ENCODE data around the gene ATG101. TPM values are rescaled to one million over a fixed set of nuclear protein-coding genes. Genes with fewer than 3 reads are reported as not detected.
"Not testable (repeated sequence)": the region's sequence is repeated elsewhere in the genome, so short reads cannot be mapped to it uniquely, and the experiment has no call there.

Gene ATG101
- total RNA-seq, 1 experiment from 2014 or later: 156 TPM

DNA sequence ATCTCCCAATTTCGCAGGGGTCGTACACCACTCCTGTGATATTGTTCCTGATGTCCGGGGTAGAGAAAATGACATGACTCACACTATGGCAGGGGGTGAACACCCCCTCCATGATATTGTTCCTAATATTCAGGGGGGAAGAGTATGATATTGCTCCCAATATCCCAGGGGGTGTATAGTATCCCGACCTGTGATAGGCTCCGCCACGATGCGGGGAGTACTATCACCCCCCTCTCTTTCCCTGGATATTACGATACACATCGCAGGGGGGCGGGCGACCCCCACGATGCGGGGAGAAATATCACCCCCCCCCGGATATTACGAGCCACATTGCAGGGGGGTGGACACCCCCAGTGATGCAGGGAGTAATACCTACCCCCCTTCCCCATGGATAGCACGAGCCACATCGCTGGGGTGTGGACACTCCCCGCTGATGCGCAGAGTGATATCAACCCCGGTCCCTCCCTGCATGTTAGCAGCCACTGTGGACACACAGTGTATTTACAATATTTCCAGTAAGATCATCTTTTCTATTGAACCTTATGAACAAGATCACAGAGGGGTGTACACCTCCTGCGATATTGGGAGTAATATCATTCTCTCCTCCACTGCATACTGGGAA, 27.4 kb downstream of the ATG101 start:
- DNase-seq (ENCODE audit: low read depth): no peak

GRCh38 chr12:52104431-52105089, 34.8 kb downstream of the ATG101 start:
- not testable (repeated sequence) for DNase-seq (ENCODE audit: low read depth)

- DNase-seq (ENCODE audit: low read depth): peak; percentile 61
These were observed 46.7 kb downstream of the ATG101 start for GRCh38 chr12:52116222-52117125.

DNA sequence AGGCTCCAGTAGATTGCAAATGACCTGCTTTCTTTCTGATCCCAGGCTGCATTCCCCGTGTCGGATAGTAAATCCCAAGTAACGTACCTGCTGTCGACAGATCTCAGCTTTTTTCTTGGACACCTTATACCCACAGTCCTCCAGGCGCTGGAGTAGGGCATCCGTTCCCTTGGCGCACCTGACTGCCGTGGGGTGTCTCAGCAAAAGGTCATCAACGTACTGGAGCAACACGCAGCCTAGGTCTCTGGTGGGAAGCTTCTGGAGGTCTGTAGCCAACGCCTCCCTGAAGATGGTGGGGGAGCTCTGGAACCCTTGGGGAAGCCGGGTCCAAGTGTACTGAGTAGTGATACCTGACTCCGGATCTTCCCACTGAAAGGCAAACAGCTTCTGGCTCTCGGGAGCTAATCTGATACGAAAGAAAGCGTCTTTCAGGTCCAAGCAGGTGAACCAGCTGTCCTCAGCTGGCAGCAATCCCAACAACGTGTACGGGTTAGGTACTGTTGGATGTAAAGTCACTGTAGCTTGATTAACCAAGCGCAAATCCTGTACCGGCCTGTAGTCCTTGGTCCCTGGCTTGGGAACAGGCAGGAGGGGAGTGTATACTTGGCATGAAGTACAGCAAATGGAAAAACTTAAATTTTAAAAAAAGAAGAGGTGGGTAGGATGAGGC, 48.2 kb downstream of the ATG101 start:
- not testable (repeated sequence) for DNase-seq (ENCODE audit: low read depth)

GRCh38 chr12:52119398-52120254, 49.8 kb downstream of the ATG101 start:
- DNase-seq (ENCODE audit: low read depth): peak; percentile 71

DNA sequence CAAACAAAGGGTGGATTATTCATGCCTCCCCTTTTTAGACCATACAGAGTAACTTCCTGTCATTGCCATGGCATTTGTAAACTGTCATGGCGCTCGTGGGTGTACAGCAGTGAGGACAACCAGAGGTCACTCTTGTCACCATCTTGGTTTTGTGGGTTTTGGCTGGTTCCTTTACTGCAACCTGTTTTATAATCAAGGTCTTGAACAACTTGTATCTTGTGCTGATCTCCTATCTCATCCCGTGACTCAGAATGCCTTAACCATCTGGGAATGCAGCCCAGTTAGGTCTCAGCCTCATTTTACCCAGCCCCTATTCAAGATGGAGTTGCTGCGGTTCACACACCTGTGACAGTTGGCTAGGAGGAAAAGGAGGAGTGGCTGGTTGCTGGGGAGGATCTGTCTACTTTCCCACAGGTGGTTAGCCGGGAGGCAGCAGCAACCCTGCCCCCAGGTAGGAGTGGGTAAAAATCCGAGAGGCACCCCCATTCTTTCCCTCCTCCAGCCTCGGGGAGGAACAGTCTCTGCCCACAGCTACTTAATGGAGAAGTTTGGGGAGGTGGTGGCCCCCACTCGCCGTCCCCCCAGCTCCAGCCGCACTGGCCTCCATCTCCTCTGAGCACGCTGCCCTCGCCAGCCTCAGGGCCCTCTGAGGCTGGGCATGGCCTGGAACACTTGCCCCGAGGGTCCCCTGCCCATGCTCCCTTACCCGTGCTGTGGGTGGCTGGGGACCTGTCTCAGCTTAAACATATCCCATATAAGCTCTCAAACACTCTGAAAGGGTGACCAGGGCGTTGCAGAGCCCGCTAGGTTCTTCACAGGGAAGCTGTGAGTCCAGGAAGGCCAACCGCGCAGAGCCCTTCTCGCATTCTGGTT, 51.4 kb downstream of the ATG101 start:
- peak; percentile 30 for DNase-seq (ENCODE audit: low read depth)

- DNase-seq (ENCODE audit: low read depth): peak; percentile 69
These were observed 52.2 kb downstream of the ATG101 start for GRCh38 chr12:52121824-52122539.

DNA sequence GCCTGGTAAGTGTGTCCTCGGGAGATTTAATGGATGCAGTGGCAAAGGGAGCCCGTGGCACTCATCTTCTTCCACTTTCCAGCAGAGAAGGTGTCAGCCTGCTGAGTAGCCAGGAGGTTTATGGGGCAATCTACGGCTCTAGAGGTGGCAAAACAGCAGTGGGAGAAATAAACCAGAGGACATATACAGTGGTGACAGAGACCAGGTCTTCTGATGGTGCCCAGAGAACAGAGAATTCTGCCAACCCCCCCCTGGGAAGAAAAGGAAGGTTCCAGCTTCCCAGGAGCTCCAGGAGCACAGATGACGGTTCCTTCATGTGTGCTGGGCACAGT, 52.7 kb downstream of the ATG101 start:
- no peak for DNase-seq (ENCODE audit: low read depth)

DNA sequence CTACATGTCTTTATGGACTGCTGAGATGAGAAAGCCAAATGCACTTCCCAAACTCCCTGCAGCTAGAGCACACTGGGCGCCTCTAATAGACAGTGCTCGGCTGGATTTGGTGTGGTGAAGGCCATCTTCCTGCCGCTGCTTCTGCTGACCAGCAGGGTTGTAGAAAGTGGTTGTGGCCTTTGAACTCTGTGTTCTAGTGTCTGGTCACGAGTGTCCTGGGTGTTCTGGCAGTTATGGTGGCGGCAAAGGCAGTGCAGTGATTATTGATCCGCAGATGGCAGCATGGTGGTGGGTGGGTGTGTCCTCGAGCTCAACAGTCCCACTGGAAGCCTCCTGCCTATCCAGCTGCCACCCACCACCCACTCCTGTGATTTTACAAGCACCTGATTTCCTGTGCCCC, 53.1 kb downstream of the ATG101 start:
- DNase-seq (ENCODE audit: low read depth): no peak

DNA sequence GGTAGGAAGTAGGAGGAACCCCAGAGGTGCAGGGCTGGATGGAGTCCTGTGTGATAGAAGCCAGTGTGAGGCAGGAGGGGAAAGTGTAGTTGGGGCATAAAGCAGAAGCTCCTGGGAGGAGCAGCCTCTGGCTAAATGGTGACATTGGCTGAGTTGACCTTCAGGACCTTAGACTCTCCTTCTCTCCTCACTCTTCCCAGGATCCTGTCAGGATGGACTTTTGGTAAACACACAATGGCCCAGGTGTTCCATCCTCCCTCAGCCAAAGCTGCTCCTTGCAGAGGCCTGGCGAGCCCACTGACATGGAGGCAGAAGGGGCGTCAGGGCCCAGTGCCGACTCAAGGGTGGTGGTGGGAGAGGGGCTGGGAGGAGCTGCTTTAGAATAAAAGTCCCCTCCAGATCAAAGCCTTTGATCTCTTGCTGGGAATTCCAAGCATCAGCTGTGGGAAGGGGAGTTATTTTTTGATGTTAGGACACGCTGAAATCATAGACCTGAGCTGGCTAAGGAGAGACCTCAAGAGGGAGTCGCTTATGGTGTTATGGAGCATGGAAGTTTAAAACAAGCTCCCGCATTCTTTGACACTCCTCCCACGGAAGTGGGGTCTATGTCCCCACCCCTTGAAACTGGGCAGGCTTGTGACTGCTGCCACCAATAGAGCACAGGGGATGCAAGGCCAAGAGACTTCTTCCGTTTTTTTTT, 53.9 kb downstream of the ATG101 start:
- DNase-seq (ENCODE audit: low read depth): no peak

DNA sequence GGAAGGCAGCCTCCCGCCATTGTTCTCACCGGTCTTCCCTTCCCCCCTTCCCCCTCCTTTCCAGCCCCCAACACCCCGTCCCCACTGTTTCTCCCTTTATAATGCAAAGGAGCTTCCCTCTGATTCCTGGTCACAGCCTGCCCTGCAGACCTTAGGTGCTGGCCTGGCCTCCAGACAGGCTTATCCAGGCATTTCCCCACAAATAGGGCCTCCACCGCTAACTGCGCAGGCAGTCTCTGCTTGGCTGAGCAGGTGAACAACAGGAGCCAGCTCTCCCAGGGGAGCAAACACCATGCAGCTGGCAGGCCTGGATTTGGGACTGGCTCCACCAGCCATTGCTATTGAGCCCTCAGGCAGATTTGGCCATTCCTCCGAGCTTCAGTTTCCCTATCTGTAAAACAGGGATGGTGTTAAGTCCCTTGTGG, 55.7 kb downstream of the ATG101 start:
- DNase-seq (ENCODE audit: low read depth): no peak

DNA sequence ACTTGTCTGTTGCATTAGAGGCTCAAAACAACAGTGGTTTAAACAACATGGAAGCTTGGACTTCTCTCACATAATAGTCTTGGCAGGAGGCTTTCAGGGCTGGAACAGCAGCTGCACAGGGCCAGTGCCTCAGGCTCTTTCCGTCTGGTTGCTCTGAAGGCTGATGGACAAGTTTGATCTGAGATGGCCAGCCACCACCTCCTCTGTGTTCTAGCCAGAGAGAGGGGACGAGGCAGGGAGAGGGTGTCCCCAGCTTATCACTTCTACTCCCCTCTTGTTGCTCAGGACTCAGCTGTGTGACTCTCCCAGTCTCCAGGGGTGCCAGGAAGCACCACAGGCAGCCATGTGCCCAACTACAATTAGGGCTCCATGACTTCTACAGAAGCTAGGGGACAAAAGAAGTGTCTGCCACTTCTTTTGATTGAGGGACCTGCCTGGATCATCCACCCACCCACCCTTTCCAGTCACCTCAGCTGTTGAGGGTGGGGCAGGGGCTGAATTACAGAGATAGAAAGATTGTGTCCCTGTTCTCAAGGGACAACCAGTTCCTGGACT, 56.3 kb downstream of the ATG101 start:
- no peak for DNase-seq (ENCODE audit: low read depth)

Other genes starting within 250 kb of the ATG101 start
- gene FIGNL2, start 221.3 kb upstream of the ATG101 start, total RNA-seq (2014; rRNA removed; shearing (Covaris generic)): 0.09 TPM in 1 of 2 replicates, not detected in the other
- not detected in 2 replicates for gene ANKRD33, start 181.9 kb upstream of the ATG101 start, total RNA-seq (2014; rRNA removed; shearing (Covaris generic))
- 1.7 and 2.9 TPM in 2 replicates for gene ACVRL1, start 162.5 kb upstream of the ATG101 start, total RNA-seq (2014; rRNA removed; shearing (Covaris generic))
- 6.3 and 11.5 TPM in 2 replicates for gene ACVR1B, start 118.3 kb upstream of the ATG101 start, total RNA-seq (2014; rRNA removed; shearing (Covaris generic))
- gene TAMALIN, start 63.0 kb upstream of the ATG101 start, total RNA-seq (2014; rRNA removed; shearing (Covaris generic)): 1.1 and 2.1 TPM in 2 replicates
- 1.1 and 5.1 TPM in 2 replicates for gene NR4A1, start 18.5 kb upstream of the ATG101 start, total RNA-seq (2014; rRNA removed; shearing (Covaris generic))
- gene SMIM41, start 9.7 kb downstream of the ATG101 start, total RNA-seq (2014; rRNA removed; shearing (Covaris generic)): not detected in 2 replicates
- gene KRT80, start 122.0 kb downstream of the ATG101 start, total RNA-seq (2014; rRNA removed; shearing (Covaris generic)): 4.4 and 5.5 TPM in 2 replicates
- 5.5 and 12.2 TPM in 2 replicates for gene KRT7, start 163.3 kb downstream of the ATG101 start, total RNA-seq (2014; rRNA removed; shearing (Covaris generic))
- 0.40 and 0.65 TPM in 2 replicates for gene KRT86, start 204.7 kb downstream of the ATG101 start, total RNA-seq (2014; rRNA removed; shearing (Covaris generic))
- gene KRT81, start 221.6 kb downstream of the ATG101 start, total RNA-seq (2014; rRNA removed; shearing (Covaris generic)): 0.74 and 1.0 TPM in 2 replicates

Data from Daoy (cell line).